Hippocampal formation (tissue), 2 donors: ENCODE data around the gene ST6GALNAC4.
"Not testable (repeated sequence)": the region's sequence is repeated elsewhere in the genome, so short reads cannot be mapped to it uniquely, and the experiment has no call there.

Experiments used
- DNase-seq, 2 donors: peaks; one replicate each; lab custom pipeline; 2025; lab: John Stamatoyannopoulos, UW

Gene ST6GALNAC4

DNA sequence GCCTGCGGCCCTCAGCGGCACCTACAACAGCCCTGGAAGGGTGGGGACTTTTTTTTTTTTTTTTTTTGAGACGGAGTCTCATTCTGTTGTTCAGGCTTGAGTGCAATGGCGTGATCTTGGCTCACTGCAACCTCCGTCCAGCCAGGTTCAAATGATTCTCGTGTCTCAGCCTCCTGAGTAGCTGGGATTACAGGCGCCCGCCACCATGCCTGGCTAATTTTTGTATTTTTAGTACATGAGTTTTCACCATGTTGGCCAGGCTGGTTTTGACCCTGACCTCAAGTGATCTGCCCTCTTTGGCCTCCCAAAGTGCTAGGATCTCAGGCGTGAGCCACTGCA, 46.7 kb downstream of the ST6GALNAC4 start:
- DNase-seq, result not testable (repeated sequence)

DNA sequence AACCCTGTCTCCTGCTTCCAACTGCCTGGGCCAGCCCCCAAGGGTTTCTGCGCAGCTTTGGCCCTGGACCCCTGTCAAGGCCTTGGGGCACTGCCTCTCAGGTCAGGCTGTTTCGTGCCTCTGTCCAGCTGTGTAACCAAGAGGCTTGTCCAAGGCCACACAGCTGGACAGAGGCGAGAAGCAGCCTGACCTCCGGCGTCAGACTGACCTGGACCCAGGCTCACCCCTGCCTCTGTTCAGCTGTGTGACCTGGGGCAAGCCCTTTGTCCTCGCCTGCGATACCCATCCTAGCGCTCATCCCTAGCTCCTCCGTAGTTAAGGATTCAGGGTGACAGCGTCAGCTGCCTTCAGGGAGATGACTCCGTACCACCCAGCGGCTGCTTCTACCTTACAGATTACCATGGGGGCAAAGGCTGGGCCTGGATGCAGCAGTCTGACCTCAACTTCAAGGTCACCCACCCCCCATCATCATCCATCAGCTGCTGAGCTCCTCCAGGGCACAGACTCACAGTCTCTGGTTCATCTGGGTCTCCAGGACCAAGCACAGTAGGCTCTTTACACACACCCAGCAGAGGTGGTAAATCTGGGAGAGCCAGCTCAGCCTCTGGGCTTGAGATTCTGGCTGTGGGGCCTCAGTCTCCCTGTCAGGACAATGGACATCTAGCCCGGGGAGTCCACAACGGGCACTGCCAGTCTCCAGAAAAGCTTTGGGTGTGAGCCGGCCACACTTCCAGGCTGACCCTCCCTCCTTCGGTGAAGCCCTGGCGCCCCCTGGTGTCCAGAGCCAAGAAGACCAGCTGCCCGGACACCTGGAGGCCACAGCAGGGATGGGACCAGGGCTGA, 47.3 kb downstream of the ST6GALNAC4 start:
- peak; percentile 22 to 71 for DNase-seq

DNA sequence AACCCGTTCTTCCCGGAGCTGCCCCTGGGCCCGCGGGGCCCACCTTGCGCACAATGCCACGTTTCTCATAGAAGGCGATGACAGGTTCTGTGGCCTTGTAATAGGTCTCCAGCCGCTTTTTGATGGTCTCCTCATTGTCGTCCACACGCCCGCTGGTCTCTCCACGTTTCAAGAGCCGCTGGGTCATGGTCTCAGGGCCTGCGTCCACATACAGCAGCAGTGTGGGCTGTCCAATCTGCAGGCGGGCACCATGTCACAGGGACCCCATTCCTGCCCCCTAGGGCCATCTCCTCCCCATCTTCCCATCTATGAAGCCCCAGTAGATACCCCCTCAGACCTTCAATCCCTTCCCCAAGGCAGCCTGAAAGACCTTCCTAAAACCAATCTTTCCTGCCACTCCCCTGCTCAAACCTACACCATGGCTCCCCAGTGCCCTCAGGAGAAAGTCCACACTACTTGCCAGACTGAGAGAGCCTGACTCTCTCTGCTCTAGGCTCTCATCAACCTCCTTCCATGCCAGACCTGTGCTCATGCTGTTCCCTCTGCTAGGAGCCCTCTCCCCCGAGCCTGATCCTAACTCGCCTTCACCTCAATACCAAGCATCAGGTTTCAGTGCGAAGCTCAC, 48.5 kb downstream of the ST6GALNAC4 start:
- DNase-seq, result no peak

DNA sequence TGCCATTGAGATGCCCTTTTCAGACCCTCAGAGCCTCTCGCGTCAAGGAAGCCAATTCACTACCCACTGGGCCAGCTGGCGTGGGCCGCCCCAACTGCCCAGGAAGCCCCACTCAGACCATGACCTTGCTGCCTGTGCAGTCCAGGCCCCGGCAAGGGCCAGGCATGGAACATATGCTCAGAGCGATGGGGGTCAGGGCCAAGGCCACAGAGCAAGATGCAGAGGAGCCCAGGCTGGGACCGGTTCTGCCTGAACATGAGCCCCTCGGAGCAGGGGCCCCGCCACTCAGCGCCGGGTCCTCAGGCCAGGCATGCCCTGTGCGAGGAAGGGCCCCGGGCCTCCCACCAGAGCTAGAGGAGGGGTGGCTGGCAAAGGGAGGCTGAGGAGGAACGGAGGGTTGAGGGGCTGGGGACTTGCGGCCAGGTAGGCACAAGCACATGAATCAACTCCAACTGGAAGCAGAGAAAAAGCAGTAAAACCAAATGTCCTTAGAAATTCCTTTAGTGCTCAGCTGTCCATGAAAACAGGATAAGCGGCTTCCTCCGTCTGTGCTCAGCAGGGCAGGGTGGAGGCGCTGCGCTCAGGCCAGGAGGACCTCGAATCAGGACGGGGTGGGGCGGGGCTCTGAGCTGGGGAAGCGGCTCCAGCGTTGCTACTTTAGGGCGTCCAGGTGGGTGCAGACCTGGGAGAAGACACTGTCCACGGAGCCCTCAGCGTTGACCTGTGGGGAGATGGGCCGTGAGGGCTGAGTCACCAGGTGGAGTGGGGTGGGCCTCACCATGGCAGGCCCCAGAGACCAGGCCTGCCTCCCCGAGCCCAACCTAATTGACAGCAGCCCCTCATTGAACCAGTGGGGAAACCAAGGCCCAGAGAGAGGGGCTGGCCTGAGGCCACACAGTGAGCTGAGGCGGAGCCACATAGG, 49.2 kb downstream of the ST6GALNAC4 start:
- DNase-seq, result no peak

DNA sequence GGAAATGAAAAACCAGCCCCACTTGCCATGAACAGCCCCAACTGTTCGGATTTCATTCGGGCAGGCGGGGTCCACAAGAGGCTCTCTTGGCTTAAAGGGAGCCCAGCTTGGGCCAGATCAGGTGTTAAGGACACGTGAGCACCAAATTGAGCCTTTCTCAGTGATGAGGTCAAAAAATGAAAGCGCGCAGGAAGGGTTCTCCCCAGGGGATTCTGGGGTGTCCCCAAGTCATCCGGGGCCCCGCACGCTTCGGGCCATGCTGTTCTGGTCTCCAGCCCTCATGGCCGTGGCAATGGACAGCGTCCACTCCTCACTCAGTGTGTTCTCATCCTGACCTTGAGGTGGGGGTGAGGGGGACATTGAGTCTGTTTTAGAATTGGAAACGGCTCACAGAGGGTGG, 50.3 kb downstream of the ST6GALNAC4 start:
- DNase-seq, result no peak

DNA sequence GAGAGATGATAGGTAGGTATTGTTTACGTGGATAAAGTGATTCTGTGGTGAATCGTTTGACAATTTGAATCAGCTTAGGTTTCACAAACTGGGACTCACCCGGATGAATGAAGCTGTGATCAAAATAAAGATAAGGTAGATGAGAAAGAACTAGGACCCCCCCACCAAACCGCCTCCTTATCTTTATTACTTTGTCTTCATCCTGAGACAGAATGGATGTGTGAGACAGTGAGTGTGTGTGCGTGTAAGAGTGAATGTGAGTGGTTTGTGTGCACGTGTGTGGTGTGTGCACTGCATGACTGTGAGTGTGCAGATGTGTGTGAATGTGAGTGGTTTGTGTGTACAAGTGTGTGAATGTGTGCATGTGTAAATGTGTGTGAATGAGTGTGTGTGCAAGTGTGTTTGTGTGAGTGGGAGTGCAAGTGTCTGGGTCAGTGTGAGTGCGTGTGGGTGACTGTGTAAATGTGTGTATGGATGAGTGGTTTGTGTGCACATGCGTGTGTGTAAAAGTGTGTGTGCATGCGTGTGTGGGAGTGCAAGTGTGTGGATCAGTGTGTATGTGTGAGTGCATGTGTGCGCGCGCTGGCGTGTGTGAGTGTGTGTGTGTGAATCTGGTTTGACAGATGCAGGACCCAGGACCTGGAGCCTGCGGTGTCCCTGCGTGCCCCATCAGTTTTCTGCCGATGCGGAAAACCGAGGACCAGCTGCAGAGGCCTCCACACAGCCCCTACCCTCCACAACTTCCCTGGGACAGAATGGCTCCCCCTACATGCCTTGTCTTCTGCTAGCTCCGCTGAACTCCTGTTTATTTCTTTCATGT, 51.0 kb downstream of the ST6GALNAC4 start:
- DNase-seq, result no peak

DNA sequence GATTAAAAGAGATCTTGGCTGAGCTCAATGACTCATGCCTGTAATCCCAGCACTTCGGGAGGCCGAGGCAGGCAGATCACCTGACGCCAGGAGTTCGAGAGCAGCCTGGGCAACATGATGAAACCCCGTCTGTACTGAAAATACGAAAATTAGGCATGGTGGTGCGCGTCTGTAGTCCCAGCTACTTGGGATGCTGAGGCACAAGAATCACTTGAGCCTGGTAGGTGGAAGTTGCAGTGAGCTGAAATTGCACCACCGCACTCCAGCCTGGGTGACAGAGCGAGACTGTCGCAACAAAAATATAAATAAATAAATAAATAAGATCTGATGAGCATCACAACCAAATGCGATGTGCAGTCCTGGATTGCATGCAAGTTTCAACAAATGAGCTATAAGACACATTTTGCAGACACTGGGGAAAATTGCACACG, 53.6 kb downstream of the ST6GALNAC4 start:
- no peak for DNase-seq

DNA sequence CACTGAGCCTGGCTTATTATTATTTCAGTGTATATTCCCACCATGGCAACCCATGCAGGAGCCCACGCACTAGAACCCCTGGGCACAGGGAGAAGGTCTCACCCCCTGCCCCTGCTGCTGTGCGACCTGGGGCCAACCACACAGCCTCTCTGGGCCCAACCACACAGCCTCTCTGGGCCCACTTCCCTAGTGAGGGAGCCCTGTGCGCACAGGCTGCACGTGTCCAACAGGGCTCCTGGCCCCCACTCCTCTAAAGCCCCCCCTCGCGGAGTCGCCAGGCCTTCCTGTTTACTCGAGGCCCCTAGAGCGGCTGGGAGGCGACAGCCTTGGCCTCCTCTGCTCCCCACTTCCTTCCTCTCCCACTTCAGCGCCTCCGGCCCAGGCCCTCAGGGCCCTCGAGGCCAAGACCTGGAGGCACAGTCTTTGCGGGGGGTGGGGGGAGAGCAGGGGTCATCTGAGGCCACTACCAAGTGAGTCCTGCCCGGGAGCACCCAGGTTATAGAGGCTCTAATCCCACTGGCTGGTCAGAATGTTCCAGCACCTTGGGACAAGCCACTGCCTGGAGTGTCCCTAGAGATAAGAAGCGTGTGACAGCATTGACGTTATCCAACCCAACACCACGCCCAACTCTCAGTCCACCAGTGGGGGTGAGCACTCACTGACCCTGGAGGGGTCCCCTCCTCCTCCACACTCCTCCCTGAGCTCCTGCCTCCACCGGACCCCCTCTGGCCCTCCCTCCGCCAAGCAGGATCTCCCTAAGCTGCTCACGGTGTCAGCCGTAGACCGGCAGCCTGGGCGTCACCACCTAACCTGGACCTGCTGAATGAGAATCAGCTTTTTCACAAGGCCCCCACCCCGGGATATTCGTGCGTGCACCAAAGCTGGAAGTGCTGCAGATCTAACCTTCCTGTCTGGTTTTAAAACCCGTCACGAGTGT, 54.5 kb downstream of the ST6GALNAC4 start:
- peak; percentile 19 to 44 for DNase-seq

DNA sequence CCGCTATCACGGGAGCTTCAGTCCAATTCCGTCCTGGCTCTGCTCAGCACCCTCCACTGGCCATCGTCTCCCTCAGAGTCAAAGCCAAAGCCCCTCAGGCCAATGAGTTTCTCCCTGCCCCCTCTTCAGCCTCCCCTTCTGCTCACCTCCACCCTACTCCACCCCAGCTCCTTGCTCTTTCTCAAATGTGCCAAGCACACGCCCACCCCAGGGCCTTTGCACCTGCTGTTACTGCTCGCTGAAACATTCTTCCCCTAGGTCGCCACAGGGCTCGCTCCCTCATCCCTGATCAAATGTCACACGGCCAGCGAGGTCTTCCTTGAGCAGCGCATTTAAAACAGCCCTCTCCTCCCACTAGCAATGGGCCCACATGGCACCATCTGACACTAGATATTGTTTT, 56.1 kb downstream of the ST6GALNAC4 start:
- DNase-seq, result no peak

DNA sequence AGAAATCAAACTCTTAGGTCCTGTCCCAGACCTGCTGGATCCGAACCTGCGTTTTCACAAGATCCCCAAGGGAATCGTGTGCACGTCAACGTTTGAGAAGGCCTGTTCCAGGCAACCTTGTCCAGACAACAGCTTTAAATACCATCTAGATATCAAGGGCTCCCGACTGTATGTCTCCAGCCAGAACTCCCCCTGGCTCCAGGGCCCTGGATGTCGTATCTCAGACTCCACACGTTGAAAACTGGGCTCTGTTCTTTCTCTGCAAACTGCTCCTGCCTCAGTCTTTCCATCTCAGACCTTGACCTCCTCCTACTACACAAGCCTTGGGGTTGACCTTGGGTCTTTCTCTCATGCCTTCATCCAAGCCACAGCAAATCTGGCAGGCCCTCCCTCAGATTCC, 56.6 kb downstream of the ST6GALNAC4 start:
- DNase-seq, result no peak

DNA sequence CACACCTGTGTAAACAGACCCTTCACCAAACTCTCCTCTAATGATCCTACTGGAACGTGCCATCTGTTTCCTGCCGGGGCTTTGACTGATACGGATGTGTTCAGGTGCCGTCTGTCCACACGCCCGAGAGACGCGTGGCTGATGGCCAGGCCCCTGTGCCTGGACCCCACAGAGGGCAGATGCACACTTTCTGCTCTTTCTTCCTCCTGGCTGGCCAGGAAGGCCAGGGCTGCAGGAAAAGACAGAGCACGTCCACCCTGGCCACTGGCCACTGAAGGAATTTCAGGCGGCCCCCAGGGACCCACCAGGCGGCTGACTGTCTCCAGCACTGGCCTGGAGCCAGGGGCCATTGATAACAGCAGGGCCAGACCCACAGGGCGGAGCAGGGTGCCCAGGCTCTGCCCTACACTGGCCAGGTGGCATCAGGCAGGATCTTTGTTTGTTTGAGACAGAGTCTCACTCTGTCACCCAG, 58.8 kb downstream of the ST6GALNAC4 start:
- no peak for DNase-seq
